Caco-2 (cell line): ENCODE measurements around the gene ELFN1. TPM values are rescaled to one million over a fixed set of nuclear protein-coding genes. Genes with fewer than 3 reads are reported as not detected.
A peak's percentile ranks its signal among the peaks of the same experiment; 100 is the strongest.

Source experiments
- BruUV-seq: library from RNA; stranded (reverse); fragments of 400-500 nt; replicated peaks from 2 replicates; lab custom pipeline; 2021; lab: Mats Ljungman, UMichigan
- CTCF ChIA-PET: fragments of 300-600 bp; sonication (Branson Sonifier 250); formaldehyde crosslinking; loops from one replicate; lab custom pipeline; 2022; ENCODE audit warnings: antibody characterized with exemption; lab: Charles Lee
- POLR2A ChIA-PET: fragments of 300-600 bp; sonication (Branson Sonifier 250); formaldehyde crosslinking; loops from one replicate; lab custom pipeline; 2022; ENCODE audit warnings: antibody characterized with exemption; lab: Charles Lee
- DNase-seq, 2 experiments: peaks; one replicate each; pipeline versions ENCODE4 v3.0.0 to v3.0.0-alpha.2; 2020 to 2022
- H3K27me3 ChIP-seq: replicated peaks from 2 replicates; pipeline ENCODE4 v1.6.0; 2011; ENCODE audit warnings: low read length; ENCODE audit not compliant: control insufficient read depth, insufficient read depth
- H3K36me3 ChIP-seq: 2 replicates; pipeline ENCODE4 v1.5.1; 2011; ENCODE audit warnings: low read length; ENCODE audit not compliant: control insufficient read depth, insufficient read depth
- H3K4me1 ChIP-seq: fragments of 250-450 bp; sonication (Bioruptor Pico); 2 replicates; pipeline ENCODE4 v1.5.1; 2020; ENCODE audit warnings: mild to moderate bottlenecking
- H3K4me3 ChIP-seq: 2 replicates; pipeline ENCODE4 v1.5.1; 2011; ENCODE audit warnings: low read depth, mild to moderate bottlenecking, control low read depth, low read length
- H3K9me3 ChIP-seq: fragments of 250-450 bp; sonication (Bioruptor Pico); 2 replicates; pipeline ENCODE4 v1.5.1; 2020; ENCODE audit warnings: mild to moderate bottlenecking, moderate library complexity
- H3K27ac Mint-ChIP-seq: one replicate; pipeline ENCODE4 v1.8.0; 2022; ENCODE audit warnings: mixed read lengths; ENCODE audit not compliant: unreplicated experiment
- H3K27me3 Mint-ChIP-seq: one replicate; pipeline ENCODE4 v1.8.0; 2022; ENCODE audit warnings: mixed read lengths; ENCODE audit not compliant: insufficient read depth, unreplicated experiment
- H3K36me3 Mint-ChIP-seq: one replicate; pipeline ENCODE4 v1.8.0; 2022; ENCODE audit warnings: mild to moderate bottlenecking, mixed read lengths; ENCODE audit not compliant: insufficient read depth, unreplicated experiment
- H3K4me1 Mint-ChIP-seq: one replicate; pipeline ENCODE4 v1.8.0; 2022; ENCODE audit warnings: low read depth, mixed read lengths; ENCODE audit not compliant: unreplicated experiment
- H3K4me3 Mint-ChIP-seq: one replicate; pipeline ENCODE4 v1.8.0; 2022; ENCODE audit warnings: mild to moderate bottlenecking, moderate library complexity, mixed read lengths; ENCODE audit not compliant: unreplicated experiment
- H3K9me3 Mint-ChIP-seq: one replicate; pipeline ENCODE4 v1.8.0; 2022; ENCODE audit warnings: mixed read lengths; ENCODE audit not compliant: unreplicated experiment
- CTCF ChIP-seq, 2 experiments: fragments of 200-600 bp in 1 of 2; IDR thresholded peaks; 1 replicate in 1 of 2; 2 replicates in 1 of 2; pipeline versions ENCODE4 v1.5.1 to v1.8.0; 2011 to 2022; ENCODE audit warnings: antibody characterized with exemption in 1 of 2, control low read depth in 1 of 2, inconsistent platforms in 1 of 2, low read depth in 1 of 2, low read length in 1 of 2, mild to moderate bottlenecking in 1 of 2, moderate library complexity in 1 of 2; ENCODE audit not compliant: insufficient read depth in 1 of 2, severe bottlenecking in 1 of 2, unreplicated experiment in 1 of 2
- intact Hi-C: fragments of 100-400 bp; cut with micrococcal nuclease; formaldehyde crosslinking; loops from one replicate; pipeline ENCODE4 v1.10.0; 2022; ENCODE audit not compliant: unreplicated experiment
- total RNA-seq: library from RNA; stranded (reverse); gene quantifications from 2 replicates; pipeline ENCODE4 v1.2.3, GENCODE V29; 2022

ELFN1 gene
- total RNA-seq, 1 experiment from 2014 or later = 2.3 TPM

- H3K36me3 Mint-ChIP-seq = peaks cover 25% of the 10 kb centered on the region
- no peaks in the 10 kb centered on the region for H3K9me3 Mint-ChIP-seq
- peaks cover 5% of the 10 kb centered on the region for H3K27me3 Mint-ChIP-seq
- H3K36me3 ChIP-seq = no peaks in the 10 kb centered on the region
- DNase-seq = no peak
- ChIA-PET CTCF (interaction anchor here (0.6 kb wide), 1 partner anchor 141 kb away, joined by 3 read pairs; no protein-coding TSS in a partner anchor), POLR2A (no interaction called here)
- no peak overlapping the region for H3K4me3 Mint-ChIP-seq
- no peaks in the 10 kb centered on the region; the same call in none of the 2 replicates for H3K27me3 ChIP-seq
- BruUV-seq = no TSS peak
- no peaks in the 10 kb centered on the region for H3K9me3 ChIP-seq
- TF ChIP-seq CTCF (IDR thresholded peaks at IDR 0.05; ENCODE audit: insufficient read depth in 1 of 2, low read depth in 1 of 2, low read length in 1 of 2, severe bottlenecking in 1 of 2, unreplicated experiment in 1 of 2) = no peak
- H3K4me1 Mint-ChIP-seq = peaks cover 5% of the 10 kb centered on the region
- no peak overlapping the region for H3K27ac Mint-ChIP-seq
- H3K4me3 ChIP-seq = no peak overlapping the region
- intact Hi-C loops = no loop called here
- H3K4me1 ChIP-seq = no peaks in the 10 kb centered on the region
Measured at GRCh38 chr7:1738956-1739355, 68.9 kb downstream of the ELFN1 start.

- Mint-ChIP-seq H3K27me3 (peaks cover 5% of the 10 kb centered on the region), H3K4me3 (peak overlapping the region; percentile 27), H3K4me1 (peaks cover 5% of the 10 kb centered on the region), H3K27ac (no peak overlapping the region), H3K9me3 (no peaks in the 10 kb centered on the region), H3K36me3 (peaks cover 25% of the 10 kb centered on the region)
- Histone ChIP-seq H3K9me3 (no peaks in the 10 kb centered on the region), H3K27me3 (no peaks in the 10 kb centered on the region; the same call in none of the 2 replicates), H3K36me3 (no peaks in the 10 kb centered on the region), H3K4me1 (no peaks in the 10 kb centered on the region), H3K4me3 (no peak overlapping the region)
- intact Hi-C loops = no loop called here
- no peak for TF ChIP-seq CTCF (IDR thresholded peaks at IDR 0.05; ENCODE audit: insufficient read depth in 1 of 2, low read depth in 1 of 2, low read length in 1 of 2, severe bottlenecking in 1 of 2, unreplicated experiment in 1 of 2)
- ChIA-PET POLR2A (no interaction called here), CTCF (no interaction called here)
- no TSS peak for BruUV-seq
- DNase-seq = no peak
Measured at GRCh38 chr7:1739593-1739992, 69.5 kb downstream of the ELFN1 start.

GRCh38 chr7:1740214-1740613, 70.1 kb downstream of the ELFN1 start:
- Histone ChIP-seq H3K27me3 (no peaks in the 10 kb centered on the region; the same call in 1 of the 2 replicates), H3K36me3 (no peaks in the 10 kb centered on the region), H3K4me1 (no peaks in the 10 kb centered on the region), H3K9me3 (no peaks in the 10 kb centered on the region), H3K4me3 (no peak overlapping the region)
- DNase-seq = no peak
- no TSS peak for BruUV-seq
- H3K9me3 Mint-ChIP-seq = no peaks in the 10 kb centered on the region
- peak overlapping the region; percentile 31 for H3K4me3 Mint-ChIP-seq
- peaks cover 25% of the 10 kb centered on the region for H3K36me3 Mint-ChIP-seq
- H3K27me3 Mint-ChIP-seq = peaks cover 3% of the 10 kb centered on the region
- peak overlapping the region; percentile 45 for H3K27ac Mint-ChIP-seq
- peaks cover 5% of the 10 kb centered on the region for H3K4me1 Mint-ChIP-seq
- ChIA-PET POLR2A (no interaction called here), CTCF (no interaction called here)
- intact Hi-C loops = no loop called here
- no peak for TF ChIP-seq CTCF (IDR thresholded peaks at IDR 0.05; ENCODE audit: insufficient read depth in 1 of 2, low read depth in 1 of 2, low read length in 1 of 2, severe bottlenecking in 1 of 2, unreplicated experiment in 1 of 2)
